Measurements from ENCODE around the gene ADGRB2. TPM values are rescaled to one million over a fixed set of nuclear protein-coding genes. Genes with fewer than 3 reads are reported as not detected.
A peak's percentile ranks its signal among the peaks of the same experiment; 100 is the strongest.
"Not testable (repeated sequence)": the region's sequence is repeated elsewhere in the genome, so short reads cannot be mapped to it uniquely, and the experiment has no call there.

The ADGRB2 gene
- total and polyA plus RNA-seq, 3 donors from 2014 or later = 11.8 to 18.0 (median 15.7) TPM

- Histone ChIP-seq H3K36me3 (ENCODE audit: low read depth, missing control alignments) (no peaks in the 10 kb centered on the region), H3K27ac (peak overlapping the region in 1 of 2 donors; percentile 53), H3K9me3 (no peaks in the 10 kb centered on the region), H3K4me1 (peaks cover 24% of the 10 kb centered on the region), H3K4me3 (no peak overlapping the region), H3K27me3 (no peaks in the 10 kb centered on the region)
- intact Hi-C loops (cut with DNase I; ENCODE audit: low total_unique reads) = no loop called here
- DNase-seq = peak; percentile 78
- TF ChIP-seq CTCF (IDR thresholded peaks at IDR 0.05) (no peak), POLR2A (IDR thresholded peaks at IDR 0.05) (no peak)
- 13 to 16% methylated on average over 1 of the region's 1 CpG for WGBS, 2 donors
These were observed 51.5 kb downstream of the ADGRB2 start for GRCh38 chr1:31712630-31713029.

- H3K4me1 ChIP-seq = peaks cover 24% of the 10 kb centered on the region
- 66 to 71% methylated on average over 4 of the region's 4 CpGs for WGBS, 2 donors
- H3K36me3 ChIP-seq (ENCODE audit: low read depth, missing control alignments) = no peaks in the 10 kb centered on the region
- intact Hi-C loops (cut with DNase I; ENCODE audit: low total_unique reads) = no loop called here
- H3K9me3 ChIP-seq = no peaks in the 10 kb centered on the region
- DNase-seq = no peak
- no peak for TF ChIP-seq POLR2A (IDR thresholded peaks at IDR 0.05)
- no peak for TF ChIP-seq CTCF (IDR thresholded peaks at IDR 0.05)
- H3K4me3 ChIP-seq = no peak overlapping the region
- no peak overlapping the region for H3K27ac ChIP-seq
- no peaks in the 10 kb centered on the region for H3K27me3 ChIP-seq
These were observed 52.1 kb downstream of the ADGRB2 start for GRCh38 chr1:31712068-31712467.

GRCh38 chr1:31708324-31708723, 55.8 kb downstream of the ADGRB2 start:
- H3K27ac ChIP-seq = no peak overlapping the region
- H3K4me3 ChIP-seq = no peak overlapping the region
- no peak for DNase-seq
- TF ChIP-seq POLR2A (IDR thresholded peaks at IDR 0.05) = no peak
- intact Hi-C loops (cut with DNase I; ENCODE audit: low total_unique reads) = no loop called here
- no peaks in the 10 kb centered on the region for H3K27me3 ChIP-seq
- peaks cover 27% of the 10 kb centered on the region for H3K4me1 ChIP-seq
- WGBS, 2 donors = 77 to 85% methylated on average over 11 of the region's 11 CpGs
- no peaks in the 10 kb centered on the region for H3K9me3 ChIP-seq
- no peaks in the 10 kb centered on the region for H3K36me3 ChIP-seq (ENCODE audit: low read depth, missing control alignments)

- DNase-seq = no peak
- intact Hi-C loops (cut with DNase I; ENCODE audit: low total_unique reads) = no loop called here
- WGBS, 2 donors = 40 to 46% methylated on average over 5 of the region's 5 CpGs
- TF ChIP-seq CTCF (IDR thresholded peaks at IDR 0.05) (no peak), POLR2A (IDR thresholded peaks at IDR 0.05) (no peak)
- Histone ChIP-seq H3K9me3 (no peaks in the 10 kb centered on the region), H3K4me3 (no peak overlapping the region), H3K36me3 (ENCODE audit: low read depth, missing control alignments) (no peaks in the 10 kb centered on the region), H3K4me1 (peaks cover 21% of the 10 kb centered on the region), H3K27ac (no peak overlapping the region), H3K27me3 (no peaks in the 10 kb centered on the region)
These were observed 56.4 kb downstream of the ADGRB2 start for GRCh38 chr1:31707711-31708110.

- intact Hi-C loops (cut with DNase I; ENCODE audit: low total_unique reads); H3K36me3 ChIP-seq (ENCODE audit: low read depth, missing control alignments); H3K27ac ChIP-seq; H3K9me3 ChIP-seq; H3K27me3 ChIP-seq; DNase-seq; H3K4me3 ChIP-seq: not testable (repeated sequence)
- peaks cover 15% of the 10 kb centered on the region for H3K4me1 ChIP-seq
- 90 to 92% methylated on average over 4 of the region's 4 CpGs for WGBS, 2 donors
These were observed 57.0 kb downstream of the ADGRB2 start for GRCh38 chr1:31707059-31707600.

GRCh38 chr1:31706384-31707058, 57.6 kb downstream of the ADGRB2 start:
- Histone ChIP-seq H3K4me3 (no peak overlapping the region), H3K27ac (no peak overlapping the region), H3K9me3 (no peaks in the 10 kb centered on the region), H3K4me1 (peaks cover 15% of the 10 kb centered on the region), H3K27me3 (no peaks in the 10 kb centered on the region), H3K36me3 (ENCODE audit: low read depth, missing control alignments) (no peaks in the 10 kb centered on the region)
- intact Hi-C loops (cut with DNase I; ENCODE audit: low total_unique reads) = no loop called here
- no peak for DNase-seq
- 83 to 90% methylated on average over 8 to 15 of the region's 15 CpGs for WGBS, 2 donors
- TF ChIP-seq POLR2A (IDR thresholded peaks at IDR 0.05) = no peak
- TF ChIP-seq CTCF (IDR thresholded peaks at IDR 0.05) = no peak
